NCI-H187 (cell line): Measurements from ENCODE around the gene TMEM131.
"Not testable (repeated sequence)": the region's sequence is repeated elsewhere in the genome, so short reads cannot be mapped to it uniquely, and the experiment has no call there.

Experiments
- DNase-seq, 2 experiments: peaks; one replicate each; lab custom pipeline; 2025; lab: John Stamatoyannopoulos, UW

The TMEM131 gene

GRCh38 chr2:97995734-97996624, at the start of gene TMEM131:
Gene TMEM131 (minus strand): TSS chr2:97995948. CDS start chr2:97995662, 286 bp downstream.
- peak; percentile 79 to 92 for DNase-seq

GRCh38 chr2:98044730-98045129, 49.0 kb upstream of the TMEM131 start:
- not testable (repeated sequence) for DNase-seq

GRCh38 chr2:98043101-98043500, 47.4 kb upstream of the TMEM131 start:
- DNase-seq, result no peak

DNA sequence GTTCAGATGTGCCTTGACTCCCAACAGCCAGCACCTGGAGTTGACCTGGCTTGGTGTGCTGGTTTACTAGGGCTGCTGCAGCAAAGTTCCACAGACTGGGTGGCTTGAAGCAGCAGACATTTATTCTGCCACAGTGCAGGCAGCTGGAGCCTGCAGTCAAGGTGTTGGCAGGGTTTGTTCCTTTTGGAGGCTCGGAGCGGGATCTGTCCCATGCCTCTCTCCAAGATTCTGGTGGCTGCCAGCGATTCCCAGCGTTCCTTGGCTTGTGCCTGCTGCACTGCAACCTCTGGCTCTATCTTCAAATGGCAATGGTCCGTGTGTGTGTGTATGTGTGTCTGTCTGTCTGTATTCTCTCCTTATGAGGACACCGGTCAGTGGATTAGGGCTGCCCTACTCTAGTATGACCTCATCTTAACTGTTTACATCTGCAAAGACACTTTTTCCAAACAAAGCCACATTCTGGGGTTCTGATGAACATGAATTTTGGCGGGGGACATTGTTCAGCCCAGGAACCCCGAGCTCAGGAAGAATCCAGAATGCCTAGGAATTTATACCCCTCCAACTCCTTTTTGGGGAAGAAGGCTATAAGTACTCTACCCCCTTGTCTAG, 44.7 kb upstream of the TMEM131 start:
- DNase-seq, result no peak

DNA sequence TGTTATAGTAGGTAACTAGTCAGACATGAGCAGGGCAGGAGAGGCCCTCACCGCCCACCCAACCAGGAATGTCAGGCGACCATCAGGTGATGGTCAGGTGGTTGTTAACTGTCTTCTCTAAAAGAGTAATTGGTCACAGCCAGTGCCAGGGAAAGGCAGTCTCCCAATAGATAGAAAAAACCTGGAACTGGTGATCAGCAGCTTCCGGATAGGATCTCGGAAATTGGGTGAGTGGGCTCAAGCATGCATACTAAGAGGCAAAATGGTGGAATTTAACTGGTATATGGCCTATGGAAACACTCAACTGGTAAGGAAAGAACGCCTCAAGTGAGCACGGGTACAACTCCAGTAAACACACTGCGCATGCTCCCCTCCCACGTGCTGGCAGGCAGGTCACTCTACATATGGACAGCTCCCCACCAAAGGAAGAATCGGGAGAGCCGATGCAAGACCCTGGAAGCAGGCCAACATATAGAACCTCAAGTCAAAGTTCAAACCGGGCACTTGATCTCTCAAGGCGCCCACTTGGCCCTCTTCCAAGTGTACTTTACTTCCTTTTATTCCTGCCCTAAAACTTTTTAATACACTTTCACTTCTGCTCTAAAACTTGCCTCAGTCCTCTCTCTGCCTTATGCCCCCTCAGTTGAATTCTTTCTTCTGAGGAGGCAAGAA, 43.5 kb upstream of the TMEM131 start:
- DNase-seq, result no peak

GRCh38 chr2:98037666-98038336, 42.1 kb upstream of the TMEM131 start:
- DNase-seq, result no peak

GRCh38 chr2:98037206-98037605, 41.5 kb upstream of the TMEM131 start:
- no peak for DNase-seq

GRCh38 chr2:98036349-98037000, 40.7 kb upstream of the TMEM131 start:
- DNase-seq, result peak; percentile 13 to 41

GRCh38 chr2:98034745-98035144, 39.0 kb upstream of the TMEM131 start:
- DNase-seq, result no peak

GRCh38 chr2:98032086-98032485, 36.3 kb upstream of the TMEM131 start:
- DNase-seq, result no peak

DNA sequence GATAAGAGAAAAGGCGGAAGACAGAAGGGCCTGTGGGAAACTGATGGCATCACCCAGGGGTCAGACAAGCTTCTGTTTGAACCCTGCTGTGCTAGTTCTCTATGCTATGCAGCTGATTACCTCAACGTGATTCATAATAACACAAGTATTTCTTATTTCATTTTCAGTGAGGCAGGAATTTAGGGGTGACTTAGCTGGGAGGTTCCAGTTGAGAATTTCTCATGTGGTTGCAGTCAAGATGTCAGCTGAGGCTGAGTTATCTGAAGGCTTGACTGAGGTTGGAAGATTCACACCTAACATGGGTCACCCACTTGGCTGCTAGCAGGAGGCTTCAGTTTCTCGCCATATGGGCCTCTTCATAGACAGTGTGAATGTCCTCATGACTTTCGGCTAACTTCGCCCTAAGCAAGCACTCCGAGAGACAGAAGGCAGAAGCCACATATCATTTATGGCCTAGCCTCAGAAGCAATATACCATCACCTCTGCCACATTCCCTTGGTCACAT, 34.0 kb upstream of the TMEM131 start:
- no peak for DNase-seq

GRCh38 chr2:98028931-98029717, 33.4 kb upstream of the TMEM131 start:
- DNase-seq, result no peak

DNA sequence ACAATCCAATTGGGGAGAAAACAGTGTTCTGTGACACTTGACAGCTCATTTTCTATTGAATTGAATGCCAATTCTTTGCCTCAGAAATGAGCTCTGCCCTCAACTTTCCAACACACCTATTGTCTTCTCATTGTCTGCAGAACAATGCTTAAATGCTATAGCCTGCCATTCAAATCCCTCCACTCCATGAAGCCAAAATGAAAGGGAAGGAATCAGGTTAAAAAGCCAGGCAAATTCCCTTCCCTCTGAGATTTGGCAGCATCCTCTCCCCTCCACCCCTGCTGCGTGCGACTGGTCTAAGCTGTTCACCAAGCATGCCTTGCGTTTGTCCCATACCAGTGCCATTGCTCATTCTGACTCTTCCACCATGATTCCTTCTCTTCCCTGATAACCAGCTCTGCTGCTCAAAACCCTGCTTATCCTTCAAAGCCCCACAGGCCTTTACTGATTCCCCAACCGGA, 32.4 kb upstream of the TMEM131 start:
- DNase-seq, result no peak

- DNase-seq, result no peak
These were observed 31.8 kb upstream of the TMEM131 start for GRCh38 chr2:98027538-98027937.

GRCh38 chr2:98026927-98027522, 31.3 kb upstream of the TMEM131 start:
- DNase-seq, result no peak

DNA sequence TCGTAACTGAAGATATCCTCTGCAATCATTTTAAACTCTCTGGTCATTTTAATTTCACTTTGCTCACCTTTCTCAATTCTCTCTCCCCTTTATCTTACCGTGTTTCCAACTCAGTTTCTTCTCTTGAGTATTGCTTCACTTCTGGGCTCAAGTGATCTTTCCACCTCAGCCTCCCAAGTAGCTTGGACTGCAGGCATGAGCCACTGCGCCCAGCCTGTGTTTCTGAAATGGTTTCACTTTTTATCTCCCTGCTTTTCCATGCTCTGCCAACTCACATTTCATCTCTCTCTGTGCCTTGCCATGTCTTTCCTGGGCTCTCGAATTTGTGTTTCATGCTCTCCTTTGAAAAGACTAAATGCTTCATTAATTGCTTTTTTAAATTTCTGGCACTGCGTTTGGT, 30.5 kb upstream of the TMEM131 start:
- no peak for DNase-seq

GRCh38 chr2:98025481-98026037, 29.8 kb upstream of the TMEM131 start:
- DNase-seq, result no peak

- DNase-seq, result not testable (repeated sequence)
These were observed 26.3 kb upstream of the TMEM131 start for GRCh38 chr2:98022067-98022466.

GRCh38 chr2:98020992-98021713, 25.4 kb upstream of the TMEM131 start:
- no peak for DNase-seq
